Liver (tissue), 3 donors: Measurements from ENCODE around the gene ALAS1.

Experiments used
- ATF3 ChIP-seq: IDR thresholded peaks from 2 replicates; pipeline ENCODE4 v1.6.1; 2016; ENCODE audit warnings: antibody characterized with exemption
- CTCF ChIP-seq: fragments of 150-350 bp; IDR thresholded peaks from 2 replicates; pipeline ENCODE4 v1.5.1; 2017; ENCODE audit warnings: improper control_type of control experiment, low read depth, low read length; ENCODE audit not compliant: missing input control
- EGR1 ChIP-seq, 2 donors: IDR thresholded peaks; 2 replicates each; pipeline ENCODE4 v1.6.1; 2016 to 2018; ENCODE audit warnings: antibody characterized with exemption in 2 of 2, low read depth in 2 of 2
- GABPA ChIP-seq, 2 donors: IDR thresholded peaks in 1 of 2; conservative IDR thresholded peaks in 1 of 2; 2 replicates each; pipeline ENCODE4 v1.6.1; 2016; ENCODE audit warnings: antibody characterized with exemption in 2 of 2, mild to moderate bottlenecking in 1 of 2, moderate library complexity in 1 of 2
- HNF4A ChIP-seq, 2 donors: conservative IDR thresholded peaks; 2 replicates each; pipeline ENCODE4 v1.6.1; 2016; ENCODE audit warnings: antibody characterized with exemption in 2 of 2, mild to moderate bottlenecking in 2 of 2
- JUND ChIP-seq, 2 donors: IDR thresholded peaks; 2 replicates each; pipeline ENCODE4 v1.6.1; 2016; ENCODE audit warnings: antibody characterized with exemption in 2 of 2
- RAD21 ChIP-seq, 2 donors: IDR thresholded peaks; 2 replicates each; pipeline ENCODE4 v1.6.1; 2016; ENCODE audit warnings: antibody characterized with exemption in 2 of 2, mild to moderate bottlenecking in 2 of 2
- donor health status: healthy.
- donor health status: healthy.

- TF ChIP-seq EGR1 (IDR thresholded peaks at IDR 0.05; ENCODE audit: low read depth in 2 of 2) (peak in 1 of 2 donors; percentile 45), ATF3 (no peak), CTCF (no peak), HNF4A (conservative IDR thresholded peaks at IDR 0.05) (peak; percentile 37 to 61), GABPA (IDR thresholded peaks at IDR 0.05 in 1 of 2, conservative IDR thresholded peaks at IDR 0.05 in 1 of 2) (no peak), JUND (IDR thresholded peaks at IDR 0.05) (peak in 1 of 2 donors; percentile 36), RAD21 (IDR thresholded peaks at IDR 0.05) (no peak)
These were observed 20.1 kb downstream of the ALAS1 start for GRCh38 chr3:52218026-52218425.
